ENCODE data around the gene ERBB4. TPM values are rescaled to one million over a fixed set of nuclear protein-coding genes. Genes with fewer than 3 reads are reported as not detected.

The ERBB4 gene
- total RNA-seq, 4 donors from 2014 or later, result 0.26 to 13.3 (median 2.4) TPM

DNA sequence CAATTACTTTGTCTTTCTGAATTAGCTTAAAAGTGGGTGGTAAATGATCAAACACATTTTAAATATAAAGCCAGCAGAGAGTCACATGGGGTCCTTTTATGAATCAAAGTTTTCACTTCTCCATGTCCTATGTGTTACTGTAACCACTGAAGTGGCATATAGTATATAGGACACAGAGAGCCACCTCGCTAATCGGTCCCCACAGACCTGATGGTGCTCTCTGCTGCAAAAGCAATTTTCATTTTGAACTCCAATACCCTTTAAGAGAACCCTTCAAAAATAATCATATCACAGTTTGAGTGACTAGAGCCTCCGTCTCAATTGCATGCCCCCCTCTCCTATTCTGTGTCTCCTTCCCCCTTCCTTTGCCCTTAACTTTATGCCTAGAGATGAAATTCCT is 272.8 kb downstream of the ERBB4 start:
- no peak for TF ChIP-seq POLR2A (IDR thresholded peaks at IDR 0.05)
- TF ChIP-seq, protein P1, sequence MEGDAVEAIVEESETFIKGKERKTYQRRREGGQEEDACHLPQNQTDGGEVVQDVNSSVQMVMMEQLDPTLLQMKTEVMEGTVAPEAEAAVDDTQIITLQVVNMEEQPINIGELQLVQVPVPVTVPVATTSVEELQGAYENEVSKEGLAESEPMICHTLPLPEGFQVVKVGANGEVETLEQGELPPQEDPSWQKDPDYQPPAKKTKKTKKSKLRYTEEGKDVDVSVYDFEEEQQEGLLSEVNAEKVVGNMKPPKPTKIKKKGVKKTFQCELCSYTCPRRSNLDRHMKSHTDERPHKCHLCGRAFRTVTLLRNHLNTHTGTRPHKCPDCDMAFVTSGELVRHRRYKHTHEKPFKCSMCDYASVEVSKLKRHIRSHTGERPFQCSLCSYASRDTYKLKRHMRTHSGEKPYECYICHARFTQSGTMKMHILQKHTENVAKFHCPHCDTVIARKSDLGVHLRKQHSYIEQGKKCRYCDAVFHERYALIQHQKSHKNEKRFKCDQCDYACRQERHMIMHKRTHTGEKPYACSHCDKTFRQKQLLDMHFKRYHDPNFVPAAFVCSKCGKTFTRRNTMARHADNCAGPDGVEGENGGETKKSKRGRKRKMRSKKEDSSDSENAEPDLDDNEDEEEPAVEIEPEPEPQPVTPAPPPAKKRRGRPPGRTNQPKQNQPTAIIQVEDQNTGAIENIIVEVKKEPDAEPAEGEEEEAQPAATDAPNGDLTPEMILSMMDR (IDR thresholded peaks at IDR 0.05), result no peak
- DNase-seq, result no peak
- intact Hi-C loops (cut with DNase I; ENCODE audit: low total_unique reads), result no loop called here
- Histone ChIP-seq H3K27me3 (no peaks in the 10 kb centered on the region), H3K36me3 (no peaks in the 10 kb centered on the region), H3K27ac (no peak overlapping the region), H3K9me3 (no peaks in the 10 kb centered on the region), H3K4me3 (no peak overlapping the region), H3K4me1 (no peaks in the 10 kb centered on the region)

DNA sequence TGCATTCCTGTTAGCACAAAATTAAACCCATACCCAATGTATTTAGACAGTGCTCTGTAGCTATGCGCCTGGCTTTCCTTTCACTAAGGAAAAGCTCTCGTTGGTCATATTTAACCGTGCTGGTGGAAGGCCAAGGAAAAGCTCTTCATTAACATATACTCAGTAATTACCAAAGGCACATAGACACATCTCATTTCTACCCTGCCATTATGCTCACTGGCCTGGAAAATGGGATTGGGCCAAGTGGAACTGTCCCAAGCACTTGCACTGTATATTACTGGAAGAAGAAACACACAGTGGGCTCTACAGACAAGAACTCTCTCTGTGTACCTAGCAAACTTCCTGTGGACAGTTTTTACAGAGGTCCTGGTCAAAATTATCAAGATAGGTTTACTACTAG is 274.4 kb downstream of the ERBB4 start:
- H3K4me1 ChIP-seq, result no peaks in the 10 kb centered on the region

DNA sequence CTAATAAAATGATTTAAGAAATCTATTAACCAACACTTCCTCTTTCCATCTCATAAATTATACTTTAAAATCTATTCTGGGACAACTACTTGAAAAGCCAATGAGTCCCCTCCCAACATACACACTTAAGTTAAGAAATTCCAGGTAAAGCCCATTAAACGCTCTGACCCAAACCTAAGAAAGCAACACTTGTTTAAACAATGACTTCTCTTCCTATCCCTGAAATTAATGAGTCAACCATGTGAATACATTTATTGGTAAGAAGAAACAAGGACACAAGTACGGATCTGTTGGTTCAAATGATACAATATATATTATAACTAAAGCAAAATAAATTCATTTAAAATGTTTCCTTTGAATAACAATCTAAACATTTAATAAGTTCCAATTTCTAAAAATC is 279.4 kb downstream of the ERBB4 start:
- intact Hi-C loops (cut with DNase I; ENCODE audit: low total_unique reads), result no loop called here
- no peak overlapping the region for H3K4me3 ChIP-seq
- H3K9me3 ChIP-seq, result no peaks in the 10 kb centered on the region
- no peaks in the 10 kb centered on the region for H3K4me1 ChIP-seq
- DNase-seq, result no peak
- H3K36me3 ChIP-seq, result no peaks in the 10 kb centered on the region
- H3K27ac ChIP-seq, result no peak overlapping the region
- TF ChIP-seq POLR2A (IDR thresholded peaks at IDR 0.05), result no peak
- TF ChIP-seq, protein P1 (IDR thresholded peaks at IDR 0.05), result no peak
- no peaks in the 10 kb centered on the region for H3K27me3 ChIP-seq

More for the DNA sequence above, 274.4 kb downstream of the ERBB4 start:
- H3K27me3 ChIP-seq, result no peaks in the 10 kb centered on the region
- no peaks in the 10 kb centered on the region for H3K9me3 ChIP-seq
- H3K27ac ChIP-seq, result no peak overlapping the region
- no peak overlapping the region for H3K4me3 ChIP-seq
- no peak for TF ChIP-seq POLR2A (IDR thresholded peaks at IDR 0.05)
- no peaks in the 10 kb centered on the region for H3K36me3 ChIP-seq
- no peak for DNase-seq
- intact Hi-C loops (cut with DNase I; ENCODE audit: low total_unique reads), result no loop called here

DNA sequence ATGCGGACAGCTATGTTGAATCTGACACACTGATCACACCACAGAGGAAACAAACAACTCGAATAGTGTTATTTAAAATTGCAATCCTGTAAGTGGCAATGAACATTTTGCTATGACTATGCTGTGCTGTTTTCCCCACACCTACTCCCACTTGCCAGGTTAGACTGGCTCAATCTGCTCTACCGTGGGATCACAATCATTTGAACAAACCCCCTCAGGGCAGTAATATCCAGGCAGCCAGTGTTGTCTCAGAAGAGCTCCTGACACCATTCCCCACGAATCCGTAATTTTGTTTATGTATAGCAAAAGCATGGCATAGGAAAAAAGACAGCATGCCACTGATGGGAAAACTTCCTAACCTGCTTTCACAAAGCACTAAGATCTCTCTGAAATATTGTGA is 284.3 kb downstream of the ERBB4 start:
- H3K27me3 ChIP-seq, result no peaks in the 10 kb centered on the region
- H3K27ac ChIP-seq, result no peak overlapping the region
- DNase-seq, result no peak
- intact Hi-C loops (cut with DNase I; ENCODE audit: low total_unique reads), result no loop called here
- H3K4me3 ChIP-seq, result no peak overlapping the region
- TF ChIP-seq, protein P1 (IDR thresholded peaks at IDR 0.05), result no peak
- no peak for TF ChIP-seq POLR2A (IDR thresholded peaks at IDR 0.05)
- no peaks in the 10 kb centered on the region for H3K4me1 ChIP-seq
- no peaks in the 10 kb centered on the region for H3K9me3 ChIP-seq
- no peaks in the 10 kb centered on the region for H3K36me3 ChIP-seq

DNA sequence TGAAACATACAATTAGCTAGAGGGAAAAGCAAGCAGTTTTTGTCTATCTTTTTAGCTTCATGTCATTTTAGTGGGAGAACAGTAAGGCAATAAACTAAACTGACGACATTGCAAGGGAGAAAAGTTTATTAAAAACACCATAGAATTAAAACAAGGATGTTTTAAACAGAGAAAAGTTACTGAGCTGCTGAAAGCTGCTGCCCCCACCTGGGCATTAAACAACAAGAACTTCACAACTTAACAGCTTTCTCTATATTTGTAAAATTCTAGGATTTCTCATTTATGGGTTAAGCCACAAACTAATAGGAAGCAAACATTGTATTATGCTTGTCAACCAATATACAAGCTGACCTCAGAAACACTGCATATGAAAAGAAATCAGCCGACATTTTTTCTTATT is 289.2 kb downstream of the ERBB4 start:
- H3K9me3 ChIP-seq, result no peaks in the 10 kb centered on the region
- TF ChIP-seq, protein P1 (IDR thresholded peaks at IDR 0.05), result no peak
- TF ChIP-seq POLR2A (IDR thresholded peaks at IDR 0.05), result no peak
- no peak for DNase-seq
- H3K4me1 ChIP-seq, result no peaks in the 10 kb centered on the region
- no peaks in the 10 kb centered on the region for H3K36me3 ChIP-seq
- H3K27ac ChIP-seq, result no peak overlapping the region
- H3K4me3 ChIP-seq, result no peak overlapping the region
- no peaks in the 10 kb centered on the region for H3K27me3 ChIP-seq
- intact Hi-C loops (cut with DNase I; ENCODE audit: low total_unique reads), result no loop called here

DNA sequence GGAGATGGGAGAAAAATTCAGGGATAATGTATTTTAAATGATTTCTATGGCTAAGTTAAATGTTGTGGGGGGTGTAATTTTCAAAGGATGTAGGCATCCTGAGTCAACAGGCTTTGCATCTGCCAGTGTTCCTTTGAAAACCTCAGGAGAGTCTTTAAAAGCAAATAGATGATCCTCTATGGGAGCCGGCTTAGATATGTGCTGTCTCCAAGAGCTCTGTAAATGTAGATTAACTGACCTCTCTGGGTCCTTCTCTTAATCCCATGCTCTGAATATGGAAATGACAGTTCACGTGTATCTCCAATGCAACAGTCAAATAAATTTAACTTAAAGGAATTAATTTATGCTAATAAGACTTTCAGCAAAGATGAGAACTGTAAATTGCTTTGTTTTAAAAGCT is 292.7 kb downstream of the ERBB4 start:
- TF ChIP-seq POLR2A (IDR thresholded peaks at IDR 0.05), result no peak
- TF ChIP-seq, protein P1 (IDR thresholded peaks at IDR 0.05), result no peak

More for the DNA sequence above, 292.7 kb downstream of the ERBB4 start:
- H3K27ac ChIP-seq, result no peak overlapping the region
- intact Hi-C loops (cut with DNase I; ENCODE audit: low total_unique reads), result no loop called here
- no peak for DNase-seq
- H3K9me3 ChIP-seq, result no peaks in the 10 kb centered on the region
- no peak overlapping the region for H3K4me3 ChIP-seq
- H3K4me1 ChIP-seq, result no peaks in the 10 kb centered on the region
- no peaks in the 10 kb centered on the region for H3K36me3 ChIP-seq
- H3K27me3 ChIP-seq, result no peaks in the 10 kb centered on the region

Measured in uterus (tissue), 4 donors.